Stimulated activated CD8-positive, alpha-beta memory T cell treated with anti-CD3 and anti-CD28 coated beads, Interleukin-7, amount 100 ng/mL, for 1 hour (primary cell): ENCODE measurements around the gene SNX9.
"Not testable (repeated sequence)": the region's sequence is repeated elsewhere in the genome, so short reads cannot be mapped to it uniquely, and the experiment has no call there.

Experiments
- DNase-seq, 2 donors: peaks; one replicate each; pipeline ENCODE4 v3.0.0-alpha.2; 2020; ENCODE audit warnings: low read depth in 2 of 2

The SNX9 gene

GRCh38 chr6:157885211-157885788 lies 62.3 kb downstream of the SNX9 start:
- no peak for DNase-seq

DNA sequence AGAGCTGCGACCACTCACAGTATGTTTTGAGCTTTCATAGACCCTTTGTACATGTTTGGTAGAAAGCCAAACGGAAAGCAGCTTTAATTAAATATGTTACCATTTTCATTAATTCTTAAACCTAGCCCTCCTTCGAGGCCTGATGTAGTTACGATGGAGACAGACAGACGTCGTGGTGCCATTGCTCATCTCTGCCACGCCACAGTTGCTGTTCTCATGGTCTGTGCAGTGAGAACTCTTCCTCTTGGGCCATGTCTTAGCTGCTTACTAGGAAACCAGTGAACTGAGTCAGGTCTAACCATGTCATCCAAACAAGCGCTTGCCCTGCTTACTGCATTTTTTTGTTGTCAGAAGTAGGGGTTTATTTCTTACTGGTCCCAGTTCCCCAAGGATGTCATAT lies 62.8 kb downstream of the SNX9 start:
- no peak for DNase-seq

DNA sequence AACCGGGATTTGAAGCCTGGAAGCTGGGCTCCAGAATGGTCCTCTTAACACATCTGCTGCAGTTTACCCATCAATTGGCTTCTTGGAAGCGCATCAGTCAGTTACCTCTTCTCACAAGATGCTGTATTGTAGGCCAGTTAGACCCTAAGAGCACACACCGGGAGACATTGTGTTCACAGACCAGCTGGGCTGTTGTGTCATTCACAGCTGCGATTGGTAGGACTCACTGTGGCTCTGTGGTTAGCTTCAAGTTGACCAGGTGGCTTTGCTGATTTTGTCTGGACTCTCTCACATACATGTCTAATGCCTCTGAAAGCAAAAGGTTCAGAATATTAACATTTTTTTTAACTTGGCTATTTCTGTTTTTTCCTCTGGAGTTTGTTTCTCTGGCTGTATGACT lies 64.8 kb downstream of the SNX9 start:
- DNase-seq: no peak

DNA sequence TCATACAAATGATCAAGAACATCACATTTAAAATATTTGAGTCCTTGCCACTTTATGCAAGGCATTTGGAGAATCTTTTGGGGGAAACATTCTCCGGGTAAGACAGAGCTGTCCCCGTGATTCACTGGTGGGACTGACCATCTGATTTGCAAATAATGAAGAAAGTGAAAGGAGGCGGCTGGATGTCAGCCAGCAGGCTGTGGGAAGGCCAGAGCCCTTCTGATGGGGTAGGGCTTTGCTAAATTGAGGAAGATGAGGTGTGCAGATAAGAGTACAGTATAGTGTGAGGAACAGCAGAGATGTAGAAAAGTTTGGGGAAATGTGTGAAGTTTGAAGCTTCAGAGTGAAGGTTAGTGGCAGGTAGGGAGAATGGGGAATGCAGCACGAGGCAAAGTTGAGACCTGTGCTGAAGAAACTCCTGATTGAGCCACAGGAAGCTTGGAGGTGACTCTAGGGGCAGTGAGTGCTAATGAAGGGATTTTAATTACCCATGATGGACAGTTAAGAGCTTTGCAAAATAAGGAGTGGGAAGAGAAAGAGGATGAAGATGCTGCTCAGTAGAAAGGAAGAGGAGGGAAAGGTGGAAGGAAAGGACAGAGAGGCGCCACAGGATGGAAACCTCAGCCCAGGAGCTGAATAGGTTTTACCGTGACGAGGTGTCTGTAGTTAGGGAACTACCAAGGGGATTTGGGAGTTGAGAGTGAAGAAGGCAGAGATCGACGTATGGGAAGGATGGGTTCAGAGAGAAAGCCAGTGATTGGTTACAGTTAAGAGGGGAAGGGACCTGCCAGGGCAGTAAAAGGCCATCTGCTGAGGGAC lies 68.7 kb downstream of the SNX9 start:
- DNase-seq: no peak

GRCh38 chr6:157892363-157892877 lies 69.4 kb downstream of the SNX9 start:
- DNase-seq: no peak

GRCh38 chr6:157893238-157893637 lies 70.2 kb downstream of the SNX9 start:
- no peak for DNase-seq

DNA sequence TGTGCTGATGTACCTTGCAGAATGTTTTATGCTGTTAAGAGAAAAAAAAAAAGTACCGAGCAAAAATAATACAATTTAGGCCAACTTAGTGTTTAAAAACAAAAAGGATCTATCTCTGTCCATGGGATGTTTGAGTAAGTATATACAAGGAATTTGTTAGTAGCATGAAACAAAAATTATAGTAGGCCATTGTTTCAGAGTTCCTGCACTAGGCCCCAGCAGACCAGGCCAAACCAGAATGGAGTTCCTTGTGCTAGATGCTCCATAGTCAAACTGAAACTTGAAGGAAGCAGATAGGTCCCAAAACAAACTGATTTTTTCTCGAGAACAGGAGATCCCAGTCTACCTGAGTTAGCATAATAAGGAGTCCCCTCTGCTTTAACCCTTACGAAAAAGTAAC lies 72.5 kb downstream of the SNX9 start:
- no peak for DNase-seq

DNA sequence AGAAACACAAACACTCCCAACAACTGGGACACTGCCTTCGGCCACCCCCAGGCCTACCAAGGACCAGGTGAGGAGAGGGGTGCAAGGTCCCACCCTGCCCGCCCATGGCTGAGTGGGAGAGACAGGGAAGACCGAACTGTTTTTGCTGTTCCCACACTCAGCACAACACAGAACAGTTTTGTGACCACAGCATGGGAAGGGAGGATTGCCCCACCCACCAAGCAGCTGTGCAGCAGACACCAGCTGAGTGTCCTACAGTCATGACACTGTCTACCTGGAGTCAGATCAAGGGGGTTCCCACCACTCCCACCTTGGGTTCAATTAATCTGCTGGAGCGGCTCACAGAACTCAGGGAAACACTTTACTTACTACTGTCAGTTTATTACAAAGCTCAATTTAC lies 73.9 kb downstream of the SNX9 start:
- no peak for DNase-seq

DNA sequence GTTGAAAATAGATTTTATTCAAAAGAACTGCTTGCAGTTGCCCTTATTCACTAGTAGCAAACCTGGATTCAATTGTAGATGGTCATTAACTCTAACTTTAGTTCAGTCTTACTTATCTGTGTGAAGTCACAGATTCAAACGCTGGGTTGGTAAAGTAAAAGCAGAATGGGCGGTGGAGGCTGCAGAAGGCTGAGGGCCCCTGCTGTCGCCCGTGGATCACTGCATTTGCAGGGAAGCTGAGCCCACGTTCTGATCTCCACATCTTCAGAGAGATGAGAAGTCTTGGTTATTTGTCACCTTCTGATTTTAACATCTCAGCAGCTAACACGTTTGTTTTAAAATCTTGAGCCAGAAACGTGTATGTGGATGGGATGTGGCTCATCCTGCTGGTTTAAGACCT lies 75.1 kb downstream of the SNX9 start:
- no peak for DNase-seq

DNA sequence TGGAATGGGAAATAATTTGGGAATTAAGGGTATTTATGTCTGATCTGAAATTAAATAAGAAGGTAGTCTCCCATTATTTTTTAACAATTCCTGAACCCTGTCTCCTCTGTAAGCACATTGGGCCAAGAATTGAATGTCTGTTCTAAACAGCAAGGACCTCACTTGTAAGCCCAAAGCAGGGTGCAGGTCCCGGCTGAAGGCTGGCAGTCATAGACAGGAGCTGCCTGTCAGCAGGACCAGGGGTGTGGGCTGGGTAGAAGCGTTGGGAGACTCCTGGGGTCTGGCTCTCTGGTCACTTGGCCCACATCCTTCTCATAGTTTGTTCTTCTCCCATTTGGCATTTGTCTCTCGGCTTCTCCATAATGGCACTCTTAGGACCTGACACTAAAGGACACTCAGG lies 75.6 kb downstream of the SNX9 start:
- DNase-seq: no peak

GRCh38 chr6:157900262-157900661 lies 77.2 kb downstream of the SNX9 start:
- not testable (repeated sequence) for DNase-seq

- not testable (repeated sequence) for DNase-seq
Measured at GRCh38 chr6:157900751-157901150, 77.7 kb downstream of the SNX9 start.

- no peak for DNase-seq
Measured at GRCh38 chr6:157904999-157905398, 82.0 kb downstream of the SNX9 start.

DNA sequence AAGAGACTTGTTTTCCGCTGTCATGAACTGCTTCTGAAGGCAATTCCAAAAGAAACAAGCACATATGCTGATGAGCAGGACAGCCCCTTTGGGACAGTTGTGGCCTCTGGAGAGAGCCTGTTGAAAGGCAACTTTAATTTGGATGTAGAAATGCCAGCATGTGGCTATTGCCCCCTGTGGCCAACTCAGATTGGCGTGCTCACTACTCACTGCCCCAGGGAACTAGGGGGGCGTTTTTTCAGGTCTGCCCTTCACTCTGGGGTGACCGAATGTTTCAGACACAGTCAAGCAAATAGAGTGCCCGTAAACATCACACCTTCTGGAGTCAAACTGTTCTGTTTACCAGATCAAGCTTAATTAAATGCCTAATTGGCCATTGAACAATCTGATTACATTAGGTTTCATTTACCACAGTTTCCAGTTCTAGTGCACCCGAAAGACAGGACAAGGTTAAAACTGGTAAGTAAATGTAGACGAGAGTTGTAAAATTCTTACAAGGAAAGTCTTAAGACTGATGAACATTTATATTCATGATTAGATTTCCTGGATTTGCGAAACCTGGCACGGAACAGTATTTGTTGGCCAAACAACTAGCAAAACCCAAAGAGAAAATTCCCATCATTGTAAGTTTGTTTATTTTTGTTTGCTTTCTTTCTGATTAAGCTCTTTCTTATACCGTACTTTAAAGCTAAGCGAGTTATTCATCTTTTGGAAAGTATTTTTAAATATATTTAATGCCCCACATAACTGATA lies 82.7 kb downstream of the SNX9 start:
- no peak for DNase-seq

- DNase-seq: no peak
Measured at GRCh38 chr6:157906537-157907061, 83.6 kb downstream of the SNX9 start.

GRCh38 chr6:157907651-157908050 lies 84.6 kb downstream of the SNX9 start:
- DNase-seq: no peak

- DNase-seq: no peak
Measured at GRCh38 chr6:157908369-157909281, 85.6 kb downstream of the SNX9 start.

GRCh38 chr6:157909282-157909664 lies 86.2 kb downstream of the SNX9 start:
- DNase-seq: no peak

GRCh38 chr6:157911278-157911677 lies 88.2 kb downstream of the SNX9 start:
- DNase-seq: no peak

- DNase-seq: no peak
Measured at GRCh38 chr6:157911786-157912185, 88.7 kb downstream of the SNX9 start.

- no peak for DNase-seq
Measured at GRCh38 chr6:157912326-157912725, 89.3 kb downstream of the SNX9 start.
